GM21576 (cell line): ENCODE data around the gene RAD23A.

ENCODE experiments used
- ATAC-seq: cut with Tn5 transposase; IDR thresholded peaks from one replicate; pipeline ENCODE4 v1.9.1; 2021; ENCODE audit warnings: mild to moderate bottlenecking, moderate library complexity; ENCODE audit not compliant: unreplicated experiment

RAD23A gene

DNA sequence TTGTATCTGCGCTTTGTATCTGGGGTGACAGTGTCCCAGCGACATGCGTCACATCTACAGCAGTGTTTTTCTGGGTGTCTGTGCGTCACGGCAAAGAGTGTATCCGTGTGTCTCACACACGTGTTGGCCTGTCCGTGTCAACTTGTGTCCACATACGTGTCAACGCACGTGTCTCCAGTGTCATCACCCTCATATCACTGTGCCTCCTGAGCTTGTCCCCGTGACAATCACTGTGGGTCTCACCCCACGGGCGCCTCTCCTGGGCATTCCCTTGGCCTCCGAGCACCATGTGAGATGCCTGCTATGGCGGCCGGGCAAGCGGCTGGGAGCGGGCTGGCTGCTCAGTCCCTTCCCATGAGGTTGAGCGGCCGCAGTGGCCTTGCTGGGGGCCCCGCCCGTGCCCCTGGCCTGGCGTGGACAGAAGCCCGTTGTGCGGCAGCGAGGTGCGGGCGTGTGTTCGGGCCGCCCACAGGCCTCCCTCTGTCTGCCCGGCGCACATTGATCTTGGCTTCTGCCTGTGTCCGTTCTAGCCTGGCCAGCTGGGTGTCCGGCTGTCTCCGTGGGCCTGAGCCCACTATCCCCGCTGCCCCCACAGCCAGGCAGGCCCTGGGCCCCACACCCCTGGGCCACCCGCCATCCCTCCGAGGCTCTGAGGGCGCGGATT lies 56.0 kb downstream of the RAD23A start:
- ATAC-seq, result no peak

- ATAC-seq, result no peak
Observed at GRCh38 chr19:13002166-13002898, 56.7 kb downstream of the RAD23A start.

DNA sequence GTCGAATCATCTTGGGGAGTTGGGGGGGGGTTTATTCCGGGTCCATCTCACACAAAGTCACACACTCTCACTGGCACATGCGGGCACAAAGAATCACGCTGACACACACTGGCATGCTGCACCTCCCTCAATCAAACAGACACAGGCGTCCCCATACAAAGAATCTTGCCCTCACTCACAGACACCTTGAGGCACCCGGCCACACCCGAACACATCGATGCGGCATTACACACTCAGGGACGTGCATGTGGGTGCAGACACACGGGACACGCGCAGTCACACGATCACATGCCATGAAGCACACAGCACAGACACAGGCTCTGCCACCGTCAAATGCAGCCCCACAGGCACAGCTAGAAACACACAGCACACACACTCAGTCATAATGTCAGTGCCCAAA lies 57.4 kb downstream of the RAD23A start:
- ATAC-seq, result no peak
